ENCODE data around the gene PRPF8. TPM values are rescaled to one million over a fixed set of nuclear protein-coding genes. Genes with fewer than 3 reads are reported as not detected.
"Not testable (repeated sequence)": the region's sequence is repeated elsewhere in the genome, so short reads cannot be mapped to it uniquely, and the experiment has no call there.

Gene PRPF8
- total RNA-seq, 1 donor from 2014 or later, result 125 TPM

DNA sequence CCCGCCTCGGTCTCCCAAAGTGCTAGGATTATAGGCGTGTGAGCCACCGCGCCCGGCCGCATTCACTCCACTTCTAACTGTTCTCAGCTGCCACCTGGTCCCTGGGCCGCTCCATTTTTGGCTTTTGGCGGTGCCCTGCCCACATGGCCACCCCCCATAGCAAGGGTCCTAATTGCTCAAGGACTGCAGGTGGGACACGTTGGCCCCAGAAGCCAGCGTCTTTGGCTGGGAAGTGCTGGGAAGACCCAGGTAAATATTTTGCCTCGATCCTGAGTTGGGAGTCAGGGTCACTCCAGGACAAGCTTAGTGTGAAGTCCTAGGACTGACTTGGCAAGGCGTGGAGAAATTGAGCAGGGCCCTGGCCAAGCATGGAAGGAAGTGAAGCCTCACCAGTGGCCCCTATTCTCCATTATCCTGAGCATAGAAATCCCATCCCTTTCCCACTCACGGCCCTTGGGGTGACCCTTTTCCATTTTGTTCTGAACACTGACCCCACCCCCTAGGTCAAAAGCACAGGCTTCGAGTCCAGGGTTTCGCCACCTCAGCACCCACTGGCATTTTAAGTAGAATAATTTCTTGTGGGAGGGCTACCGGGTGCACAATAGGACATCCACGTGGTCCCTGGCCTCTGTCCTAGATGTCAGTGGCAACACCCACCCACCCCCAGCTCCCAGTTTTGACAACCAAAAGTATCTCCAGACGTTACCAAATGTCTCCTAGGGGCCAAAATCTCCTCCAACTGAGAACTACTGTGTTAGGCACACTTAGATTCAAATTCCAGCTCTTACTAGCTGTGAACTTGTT is 33.9 kb upstream of the PRPF8 start:
- DNase-seq, result no peak
- intact Hi-C loops (cut with DNase I), result no loop called here
- ATAC-seq (ENCODE audit: poor library complexity), result no peak

DNA sequence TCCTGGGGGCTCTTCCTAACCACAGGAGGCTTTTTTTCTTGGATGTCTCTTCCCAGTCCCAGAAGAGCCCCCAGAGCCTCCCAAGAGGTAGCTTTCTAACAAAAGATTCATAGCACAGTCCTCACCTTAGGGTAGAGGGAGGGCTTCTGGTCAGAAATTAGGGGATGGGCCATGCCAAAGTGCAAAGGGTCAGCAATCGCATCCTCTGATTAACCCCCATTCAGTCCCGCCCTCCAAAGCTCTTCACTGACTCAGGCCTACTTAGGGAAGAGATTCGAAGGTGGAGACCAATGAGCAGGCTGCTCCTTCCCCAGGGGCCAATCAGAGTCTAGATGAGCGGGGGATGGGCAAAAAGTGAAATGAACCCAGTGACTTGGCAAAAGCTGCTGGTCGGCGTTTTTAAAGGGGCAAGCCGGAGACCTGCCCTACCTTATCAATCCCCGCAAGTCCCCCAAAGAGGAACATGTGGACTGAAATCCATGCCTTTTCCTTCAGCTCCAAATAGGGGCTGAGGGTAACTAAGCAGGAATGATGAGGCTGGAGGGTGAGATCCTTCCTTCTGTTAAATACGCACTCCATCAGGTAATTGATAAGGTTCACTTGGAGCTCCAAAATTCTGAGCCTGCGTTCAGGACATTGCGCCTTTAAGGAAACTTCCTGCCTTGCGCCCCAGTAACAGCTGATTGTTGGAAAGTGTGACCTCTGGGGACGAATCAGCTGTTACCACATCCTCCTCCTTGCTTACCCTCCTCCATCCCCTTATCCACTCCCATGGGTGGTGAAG is 32.4 kb upstream of the PRPF8 start:
- DNase-seq (peak; percentile 89), ATAC-seq (ENCODE audit: poor library complexity) (peak; percentile 61)
- intact Hi-C loops (cut with DNase I), result no loop called here

DNA sequence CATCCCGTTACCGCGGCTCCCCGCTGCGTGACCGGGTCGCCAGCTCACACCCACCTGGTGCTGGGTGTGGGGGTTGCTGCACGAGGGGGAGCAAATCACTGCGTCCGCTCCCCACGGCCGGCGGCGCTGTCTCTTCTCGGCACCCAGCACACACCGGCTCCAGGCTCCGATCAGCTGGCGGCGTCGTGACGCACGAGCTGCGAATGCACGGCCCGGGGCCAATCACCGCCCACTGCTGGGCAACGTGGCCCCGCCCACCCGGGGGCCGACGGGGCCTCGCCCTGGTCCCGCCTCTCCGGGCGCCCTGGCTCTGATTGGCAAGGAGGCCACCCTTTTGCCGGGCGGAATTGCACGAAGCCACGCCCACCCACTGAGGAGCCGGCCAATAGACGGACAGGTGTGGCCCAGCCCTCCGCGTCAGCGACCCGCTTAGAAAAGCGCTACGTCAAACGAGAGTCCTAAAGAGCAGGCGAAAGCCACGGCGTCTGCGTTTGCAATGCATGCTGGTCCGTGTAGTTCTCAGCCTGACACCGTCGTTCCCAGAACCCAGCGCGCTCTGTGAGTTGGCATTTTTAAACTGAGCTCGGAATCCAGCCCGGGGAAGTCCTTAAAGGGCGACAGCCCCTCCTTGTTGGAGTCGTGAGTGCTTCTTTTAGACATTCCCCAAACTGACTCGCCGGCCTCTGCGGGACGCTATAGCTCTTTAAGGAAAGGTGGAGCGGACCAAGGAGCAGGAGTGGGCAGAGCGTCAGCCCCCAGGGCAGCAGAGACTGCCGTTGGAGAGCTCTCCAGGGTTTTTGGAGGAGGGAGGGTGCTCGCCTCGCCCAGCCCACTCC is 31.6 kb upstream of the PRPF8 start:
- DNase-seq (peak; percentile 100), ATAC-seq (ENCODE audit: poor library complexity) (peak; percentile 75)
- intact Hi-C loops (cut with DNase I), result no loop called here

DNA sequence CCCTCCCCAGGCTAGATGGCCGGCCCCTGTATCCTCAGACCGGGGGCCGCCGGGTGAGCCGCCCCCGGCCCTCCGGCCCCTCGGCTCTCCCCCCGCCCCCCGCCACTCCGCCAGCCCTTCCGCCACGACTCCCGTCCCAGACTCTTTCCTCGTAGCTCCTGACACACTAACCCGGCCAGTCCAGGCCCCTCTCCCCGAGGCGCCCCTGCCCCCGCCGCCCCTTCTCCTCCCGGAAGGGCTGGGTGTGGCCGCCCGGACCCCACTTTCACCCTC is 31.1 kb upstream of the PRPF8 start:
- ATAC-seq (ENCODE audit: poor library complexity) (no peak), DNase-seq (no peak)
- intact Hi-C loops (cut with DNase I), result no loop called here

DNA sequence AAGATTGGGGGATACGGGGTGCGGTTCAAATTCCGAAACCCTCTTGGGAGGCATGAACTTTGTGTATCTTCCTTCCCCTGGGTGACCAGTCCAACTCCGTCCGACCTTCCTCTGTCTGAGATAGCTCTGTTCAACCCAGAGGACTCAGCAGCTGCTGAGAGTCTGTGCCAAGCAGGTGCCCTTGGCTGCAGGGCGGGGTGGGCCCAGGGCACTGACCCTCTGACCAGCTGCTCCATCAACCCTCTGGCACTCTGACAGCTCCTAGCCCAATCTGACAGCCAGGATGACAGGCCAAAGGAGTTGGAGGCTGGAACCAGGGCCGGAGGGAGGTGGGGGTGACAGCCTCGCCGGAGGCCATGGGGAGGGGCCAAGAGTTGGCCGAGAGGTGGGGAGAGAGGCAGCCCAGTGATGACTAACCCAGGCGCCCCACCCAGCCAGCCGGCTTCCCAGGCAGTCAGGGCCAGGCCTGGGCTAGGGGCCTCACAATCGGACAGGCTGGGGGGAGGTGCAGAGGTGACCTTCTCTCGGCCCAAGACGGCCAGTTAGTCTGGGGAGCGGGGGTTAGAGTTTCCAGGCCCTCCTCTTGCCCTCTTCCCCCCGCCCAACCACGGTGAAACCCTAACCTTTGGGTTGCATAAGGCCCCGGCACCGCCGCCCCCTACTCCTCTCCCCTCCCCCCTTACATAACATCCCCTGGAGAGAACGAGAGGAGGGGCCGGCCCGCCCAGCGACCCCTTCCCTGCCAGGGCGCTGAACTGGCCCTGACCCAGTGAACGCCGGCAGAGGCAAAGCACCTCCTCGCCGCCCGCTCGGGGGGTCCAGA is 30.5 kb upstream of the PRPF8 start:
- ATAC-seq (ENCODE audit: poor library complexity), result peak; percentile 62
- peak; percentile 95 for DNase-seq
- intact Hi-C loops (cut with DNase I), result loop anchor here (5.0 kb wide), 1 partner anchor 48 kb away; no protein-coding TSS in a partner anchor

DNA sequence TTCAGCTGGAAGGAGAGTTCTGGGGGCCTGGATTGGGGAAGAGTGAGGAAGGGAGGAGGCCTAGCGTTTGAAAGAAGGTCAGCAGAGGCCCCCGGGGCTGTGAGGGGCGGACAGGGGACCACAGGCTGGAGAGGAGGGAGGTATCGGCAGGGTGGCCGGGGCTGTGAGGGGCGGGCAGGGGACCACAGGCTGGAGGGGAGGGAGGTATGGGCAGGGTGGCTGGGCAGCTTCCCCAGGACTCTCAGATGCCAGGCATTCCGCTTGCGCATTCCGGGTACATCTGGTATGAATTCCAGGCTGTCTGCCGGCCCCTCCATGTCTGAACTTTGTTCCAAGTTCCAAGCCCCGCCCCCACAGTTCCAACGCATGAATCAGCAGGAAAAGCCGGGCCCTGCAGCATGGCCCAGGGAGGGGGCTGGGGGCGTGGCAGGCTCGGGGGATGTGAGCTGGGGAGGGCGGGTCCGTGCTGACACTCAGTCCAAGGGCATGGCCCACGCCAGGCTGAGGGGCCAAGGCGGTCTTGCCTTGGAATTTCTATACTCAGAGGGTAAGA is 29.8 kb upstream of the PRPF8 start:
- peak; percentile 99 for DNase-seq
- peak; percentile 56 for ATAC-seq (ENCODE audit: poor library complexity)
- intact Hi-C loops (cut with DNase I), result loop anchor here (5.0 kb wide), 1 partner anchor 47 kb away; no protein-coding TSS in a partner anchor

DNA sequence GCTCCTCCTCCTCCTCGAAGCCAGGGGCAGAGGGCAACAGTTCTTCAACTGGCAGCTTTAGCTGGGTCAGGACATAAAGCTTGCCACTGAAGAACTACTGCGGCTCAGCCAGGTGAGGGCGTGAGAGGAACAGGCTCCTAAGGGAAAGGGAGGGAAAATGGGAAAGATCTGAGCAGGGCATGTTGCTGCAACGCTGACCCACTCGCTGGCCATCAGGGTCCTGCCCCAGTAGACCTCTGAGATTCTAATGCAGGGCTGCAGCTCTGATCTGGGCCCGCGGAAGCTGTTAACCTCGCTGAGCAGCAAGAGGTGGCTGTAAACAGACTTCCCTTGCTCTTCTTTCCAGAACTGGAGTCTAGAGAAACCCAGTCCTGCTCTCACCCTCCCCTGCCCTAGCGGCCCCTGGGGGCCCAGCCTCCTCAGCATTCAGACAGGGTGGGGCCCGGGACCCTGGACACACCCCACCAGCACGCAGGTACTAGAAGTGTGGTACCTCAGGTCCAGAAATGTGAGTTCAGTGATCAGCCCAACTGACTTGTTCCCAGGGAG is 29.3 kb upstream of the PRPF8 start:
- intact Hi-C loops (cut with DNase I), result loop anchor here (5.0 kb wide), 1 partner anchor 47 kb away; no protein-coding TSS in a partner anchor
- DNase-seq (no peak), ATAC-seq (ENCODE audit: poor library complexity) (no peak)

DNA sequence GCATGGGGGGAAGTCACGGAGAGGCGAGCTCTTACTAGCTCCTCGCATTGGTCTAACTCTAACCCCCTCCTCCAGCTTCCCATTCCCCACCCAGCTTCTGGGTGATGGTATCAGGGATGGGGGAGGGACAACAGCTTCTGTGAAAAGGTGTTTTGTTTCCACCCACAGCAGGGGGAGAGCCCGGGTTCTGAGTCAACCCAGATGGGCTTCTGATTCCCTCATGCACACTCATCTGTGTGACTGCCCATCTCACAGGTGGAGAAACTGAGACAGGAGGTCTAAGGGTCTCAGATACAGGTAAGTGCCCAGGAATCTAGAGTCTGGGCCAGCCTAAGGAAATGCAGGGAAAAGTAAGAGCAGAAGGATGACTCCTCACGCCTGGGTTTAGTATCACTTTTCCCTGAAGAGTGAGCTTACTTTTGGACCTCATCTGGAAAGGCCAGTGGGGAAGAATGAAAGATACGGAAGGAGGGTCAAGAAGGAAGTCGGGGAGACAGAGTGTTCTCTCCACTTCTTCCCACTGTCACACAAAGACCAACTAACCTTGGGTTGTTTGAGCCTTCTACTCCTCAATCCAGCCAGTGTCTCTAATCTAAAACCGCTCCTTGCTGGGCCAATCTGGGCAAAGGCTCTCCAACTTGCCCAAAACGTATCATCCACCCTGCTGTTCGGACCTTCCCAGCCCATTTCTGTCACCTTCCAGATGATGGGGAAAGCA is 28.7 kb upstream of the PRPF8 start:
- no peak for DNase-seq
- no peak for ATAC-seq (ENCODE audit: poor library complexity)
- intact Hi-C loops (cut with DNase I), result loop anchor here (5.0 kb wide), 1 partner anchor 46 kb away; no protein-coding TSS in a partner anchor

DNA sequence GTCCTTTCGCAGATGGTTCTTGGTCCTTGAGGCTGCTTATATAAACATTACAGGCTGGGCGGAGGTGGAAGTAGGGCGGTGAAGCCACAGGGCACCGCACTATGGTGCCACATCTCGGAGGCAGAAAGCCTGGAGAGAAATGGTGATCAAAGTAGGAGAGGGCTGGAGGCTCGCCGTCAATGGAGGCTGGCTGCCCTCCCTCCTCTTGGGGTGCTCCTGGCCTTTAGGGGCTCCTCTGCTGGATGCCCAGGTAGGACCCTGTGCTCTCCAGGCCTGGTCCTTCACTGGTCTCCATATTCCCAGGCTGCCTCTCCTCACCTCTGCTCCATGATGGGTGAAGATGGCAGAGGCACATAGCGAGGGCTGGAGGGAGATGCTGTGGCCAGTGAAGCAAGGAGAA is 27.6 kb upstream of the PRPF8 start:
- intact Hi-C loops (cut with DNase I), result loop anchor here (5.0 kb wide), 1 partner anchor 45 kb away; no protein-coding TSS in a partner anchor
- DNase-seq (peak; percentile 24), ATAC-seq (ENCODE audit: poor library complexity) (no peak)

DNA sequence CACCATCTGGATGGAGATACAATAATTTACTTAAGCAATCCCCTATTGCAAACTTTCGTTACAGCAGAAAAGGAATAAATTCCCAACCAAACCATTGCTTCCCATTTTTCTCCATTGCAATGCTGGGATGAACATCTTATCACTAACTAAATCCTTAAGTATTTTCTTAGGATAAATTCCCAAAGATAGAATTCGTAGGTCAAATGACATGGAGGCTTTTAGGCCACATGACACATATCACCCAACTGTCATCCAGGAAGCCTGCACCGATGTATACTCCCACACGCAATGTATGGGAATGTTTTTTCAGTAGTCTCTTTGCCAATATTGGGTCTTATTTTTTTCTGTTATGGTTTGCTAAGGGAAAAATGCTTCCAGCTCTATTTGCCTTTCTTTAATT is 27.1 kb upstream of the PRPF8 start:
- DNase-seq, result no peak
- intact Hi-C loops (cut with DNase I), result loop anchor here (5.0 kb wide), 1 partner anchor 45 kb away; no protein-coding TSS in a partner anchor
- no peak for ATAC-seq (ENCODE audit: poor library complexity)

DNA sequence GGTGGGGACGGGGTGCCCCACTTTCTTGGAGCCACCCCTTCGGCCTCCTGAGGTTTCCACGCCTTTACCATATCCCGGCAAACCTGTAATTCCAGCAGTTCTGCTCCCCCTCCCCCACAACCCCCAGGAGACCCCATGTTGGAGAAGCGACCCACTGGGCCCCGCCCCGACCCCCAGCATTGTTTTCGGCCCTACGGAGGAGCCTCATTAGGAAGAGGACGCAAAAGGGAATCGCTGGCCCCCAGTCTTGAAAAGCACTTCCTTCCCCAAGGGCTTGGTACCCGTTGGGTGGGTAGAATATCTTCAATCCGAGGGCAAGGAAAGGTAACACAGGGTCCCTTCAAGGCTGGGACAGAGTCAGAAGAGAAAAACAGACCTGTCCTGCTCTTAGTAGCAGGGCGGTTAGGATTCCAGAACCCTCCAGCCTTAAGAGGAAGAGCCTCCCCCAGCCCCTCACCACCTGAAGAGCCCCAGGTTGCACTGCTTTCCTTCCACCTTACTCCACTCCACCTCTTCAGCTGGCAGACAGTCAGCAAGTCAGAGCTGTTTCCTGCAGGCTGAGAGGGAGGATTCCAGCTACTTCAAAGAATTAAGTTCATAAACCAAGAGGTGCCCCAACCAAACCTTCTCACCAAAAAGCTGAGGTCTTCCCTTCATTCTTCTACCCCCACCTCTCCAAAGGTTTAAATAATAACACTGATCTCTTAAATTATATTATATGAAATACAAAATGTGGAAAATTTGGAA is 26.3 kb upstream of the PRPF8 start:
- intact Hi-C loops (cut with DNase I), result loop anchor here (5.0 kb wide), 1 partner anchor 44 kb away; no protein-coding TSS in a partner anchor
- no peak for ATAC-seq (ENCODE audit: poor library complexity)
- DNase-seq, result peak; percentile 14

DNA sequence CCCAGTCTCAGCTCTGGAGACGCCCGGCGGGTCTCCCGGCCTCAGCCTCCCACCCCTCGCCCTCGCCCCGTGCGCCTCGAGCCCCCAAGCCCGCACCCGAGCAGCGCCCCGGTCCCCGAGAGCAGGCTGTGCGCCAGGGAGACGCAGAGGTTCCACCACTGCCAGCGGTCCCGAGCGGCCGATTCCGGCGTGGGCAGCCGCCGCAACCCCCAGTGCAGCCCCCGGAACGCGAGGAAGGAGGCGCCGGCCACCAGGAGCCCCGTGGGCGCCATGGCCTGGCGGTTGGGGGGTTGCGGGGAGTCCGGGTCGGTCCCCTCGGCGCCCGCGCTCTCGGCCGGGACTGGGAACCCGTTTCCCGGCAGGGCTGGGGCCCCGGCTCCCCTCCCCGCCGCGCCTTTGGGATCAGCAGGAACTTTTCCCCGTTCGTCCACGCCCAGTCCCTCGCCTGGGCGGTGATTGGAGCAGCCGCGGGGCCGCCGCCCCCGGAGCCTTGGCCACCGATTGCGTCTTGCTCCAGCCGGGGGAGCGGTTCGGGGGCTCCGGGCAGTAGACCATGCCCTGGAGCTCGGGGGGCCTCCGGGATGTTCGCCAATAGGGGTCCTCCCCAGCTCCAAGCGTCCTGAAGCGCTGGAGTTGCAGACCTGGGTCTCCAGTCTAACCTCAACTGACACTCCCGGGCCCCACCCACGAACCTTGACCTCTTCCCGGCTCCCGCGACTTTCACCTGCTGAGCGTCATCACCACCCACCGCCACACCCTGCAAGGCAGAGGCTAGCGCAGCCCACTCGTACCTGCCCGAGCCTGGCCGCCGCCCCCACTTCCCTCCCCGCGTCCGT is 25.5 kb upstream of the PRPF8 start, which contains the start of gene TLCD2:
Gene TLCD2 (minus strand): TSS at position 407 of the 836 bp plus-strand sequence. CDS start 135 bp downstream, at position 272.
- peak; percentile 87 for DNase-seq
- ATAC-seq (ENCODE audit: poor library complexity), result peak; percentile 55
- intact Hi-C loops (cut with DNase I), result loop anchor here (5.0 kb wide), 1 partner anchor 43 kb away; no protein-coding TSS in a partner anchor

DNA sequence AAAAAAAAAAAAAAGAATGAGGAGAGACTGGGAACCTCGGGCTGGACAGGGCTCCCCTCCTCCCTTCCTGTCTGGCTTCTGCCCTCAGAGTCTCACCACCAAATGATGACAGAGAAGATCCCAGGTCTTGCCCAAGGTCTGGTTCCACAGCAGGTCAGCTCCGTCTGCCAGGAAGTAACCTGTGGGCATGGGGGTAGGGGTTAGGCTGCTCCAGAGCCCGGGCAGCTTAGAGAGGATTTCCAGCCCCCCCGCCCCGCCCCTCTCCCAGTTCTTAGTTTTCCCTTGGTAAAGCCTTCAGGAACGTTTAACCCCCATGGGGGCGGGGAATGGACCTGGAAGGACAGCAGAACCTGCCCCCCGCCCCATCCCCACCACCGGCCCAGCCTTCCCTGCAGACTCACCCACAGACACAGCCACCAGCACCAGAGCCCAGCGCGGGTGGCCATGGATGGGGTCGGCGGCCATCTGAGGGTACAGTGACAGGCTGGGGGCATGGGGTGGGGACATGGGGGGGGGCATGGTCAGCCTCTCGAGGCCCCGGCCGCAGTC is 24.8 kb upstream of the PRPF8 start:
- DNase-seq (no peak), ATAC-seq (ENCODE audit: poor library complexity) (peak; percentile 1)

DNA sequence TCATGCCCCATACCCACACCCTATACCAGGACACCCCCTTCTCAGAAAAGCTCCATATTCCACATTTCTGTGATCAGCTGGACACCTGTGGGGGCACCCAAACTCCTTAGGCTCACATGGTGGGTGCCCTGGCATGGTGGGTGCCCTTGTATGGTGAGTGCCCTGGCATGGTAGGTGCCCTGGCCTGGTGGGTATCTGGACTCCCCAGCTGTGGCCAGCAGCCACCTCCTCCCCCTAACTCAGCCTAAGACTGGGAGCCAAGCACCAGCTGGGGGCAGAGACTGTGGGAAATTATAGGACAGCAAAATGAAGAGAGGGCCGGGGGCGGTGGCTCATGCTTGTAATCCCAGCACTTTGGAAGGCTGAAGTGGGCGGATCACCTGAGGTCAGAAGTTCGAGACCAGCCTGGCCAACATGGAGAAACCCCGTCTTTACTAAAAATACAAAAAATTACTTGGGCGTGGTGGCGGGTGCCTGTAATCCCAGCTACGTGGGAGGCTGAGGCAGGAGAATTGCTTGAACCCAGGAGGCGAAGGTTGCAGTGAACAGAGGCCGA is 24.2 kb upstream of the PRPF8 start:
- peak; percentile 22 for DNase-seq
- intact Hi-C loops (cut with DNase I); ATAC-seq (ENCODE audit: poor library complexity): not testable (repeated sequence)

More for the DNA sequence above, 24.8 kb upstream of the PRPF8 start:
- intact Hi-C loops (cut with DNase I), result no loop called here

DNA sequence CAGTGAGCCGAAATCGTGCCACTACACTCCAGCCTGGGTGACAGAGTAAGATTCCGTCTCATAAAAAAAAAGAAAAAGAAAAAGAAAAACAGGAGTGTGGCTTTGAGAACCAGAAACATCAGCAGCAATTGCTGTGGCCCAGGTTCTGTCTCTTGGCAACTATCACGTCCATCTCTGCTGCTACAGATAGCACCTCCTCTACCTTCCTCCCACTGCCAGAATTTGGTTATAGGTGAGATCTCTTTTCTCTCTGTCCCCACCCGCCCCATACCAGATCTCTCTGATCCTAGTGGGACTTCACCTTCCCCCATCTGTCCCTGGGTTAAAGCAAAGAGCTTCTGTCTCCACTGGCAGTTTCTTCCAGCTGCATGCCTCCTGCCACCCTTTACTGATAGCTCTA is 22.4 kb upstream of the PRPF8 start:
- intact Hi-C loops (cut with DNase I), result no loop called here
- no peak for ATAC-seq (ENCODE audit: poor library complexity)
- DNase-seq, result peak; percentile 6
